ENCODE measurements around the gene PITPNB.

The PITPNB gene

GRCh38 chr22:27874764-27875163, 44.3 kb downstream of the PITPNB start:
- H3K4me3 ChIP-seq (ENCODE audit: low read depth, low read length): no peak overlapping the region
- TF ChIP-seq CTCF (IDR thresholded peaks at IDR 0.05; ENCODE audit: control insufficient read depth, extremely low read depth, insufficient read depth): no peak
- DNase-seq (ENCODE audit: low read depth): no peak

DNA sequence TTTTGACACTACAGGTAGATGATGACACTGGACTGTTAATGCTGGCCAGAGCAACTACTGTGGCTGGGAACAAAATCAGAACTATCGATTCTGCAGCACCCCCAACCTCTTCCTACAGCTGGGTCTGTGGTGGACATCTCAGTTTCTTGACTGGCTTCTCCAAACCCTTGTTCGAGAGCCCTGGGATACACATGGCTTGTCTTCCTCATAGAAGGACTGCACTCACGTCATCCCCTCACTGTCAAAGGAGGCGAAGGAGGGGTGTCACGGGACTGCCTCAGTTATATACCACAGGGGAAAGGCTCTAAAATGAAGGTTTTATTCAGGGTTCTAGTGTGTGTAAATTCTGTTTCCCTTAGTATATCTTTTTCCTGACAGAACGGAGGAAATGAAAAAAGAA, 44.9 kb downstream of the PITPNB start:
- DNase-seq (ENCODE audit: low read depth): no peak
- no peak for TF ChIP-seq CTCF (IDR thresholded peaks at IDR 0.05; ENCODE audit: control insufficient read depth, extremely low read depth, insufficient read depth)
- no peak overlapping the region for H3K4me3 ChIP-seq (ENCODE audit: low read depth, low read length)

DNA sequence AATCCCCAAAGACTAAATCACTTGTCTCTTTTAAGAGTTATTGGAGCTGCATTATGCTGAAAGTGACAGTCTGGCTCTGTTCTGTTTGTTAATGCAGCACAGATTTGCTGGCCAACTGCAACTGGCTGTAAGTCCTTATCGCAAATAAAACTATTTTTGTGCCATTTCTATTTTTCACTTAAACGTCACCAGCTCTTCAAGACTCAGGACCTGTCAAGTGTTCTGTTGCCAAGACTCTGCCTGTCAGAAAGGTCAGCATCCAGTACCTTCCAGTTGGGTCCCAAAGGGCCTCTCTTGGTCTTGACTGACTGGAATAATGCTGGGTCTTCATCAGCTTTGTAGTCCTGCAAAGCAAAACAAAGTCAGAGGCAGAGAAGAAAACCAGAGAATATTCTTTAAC, 45.6 kb downstream of the PITPNB start:
- no peak overlapping the region for H3K4me3 ChIP-seq (ENCODE audit: low read depth, low read length)
- no peak for DNase-seq (ENCODE audit: low read depth)
- no peak for TF ChIP-seq CTCF (IDR thresholded peaks at IDR 0.05; ENCODE audit: control insufficient read depth, extremely low read depth, insufficient read depth)

GRCh38 chr22:27872488-27872887, 46.6 kb downstream of the PITPNB start:
- no peak for DNase-seq (ENCODE audit: low read depth)
- no peak overlapping the region for H3K4me3 ChIP-seq (ENCODE audit: low read depth, low read length)
- TF ChIP-seq CTCF (IDR thresholded peaks at IDR 0.05; ENCODE audit: control insufficient read depth, extremely low read depth, insufficient read depth): no peak

DNA sequence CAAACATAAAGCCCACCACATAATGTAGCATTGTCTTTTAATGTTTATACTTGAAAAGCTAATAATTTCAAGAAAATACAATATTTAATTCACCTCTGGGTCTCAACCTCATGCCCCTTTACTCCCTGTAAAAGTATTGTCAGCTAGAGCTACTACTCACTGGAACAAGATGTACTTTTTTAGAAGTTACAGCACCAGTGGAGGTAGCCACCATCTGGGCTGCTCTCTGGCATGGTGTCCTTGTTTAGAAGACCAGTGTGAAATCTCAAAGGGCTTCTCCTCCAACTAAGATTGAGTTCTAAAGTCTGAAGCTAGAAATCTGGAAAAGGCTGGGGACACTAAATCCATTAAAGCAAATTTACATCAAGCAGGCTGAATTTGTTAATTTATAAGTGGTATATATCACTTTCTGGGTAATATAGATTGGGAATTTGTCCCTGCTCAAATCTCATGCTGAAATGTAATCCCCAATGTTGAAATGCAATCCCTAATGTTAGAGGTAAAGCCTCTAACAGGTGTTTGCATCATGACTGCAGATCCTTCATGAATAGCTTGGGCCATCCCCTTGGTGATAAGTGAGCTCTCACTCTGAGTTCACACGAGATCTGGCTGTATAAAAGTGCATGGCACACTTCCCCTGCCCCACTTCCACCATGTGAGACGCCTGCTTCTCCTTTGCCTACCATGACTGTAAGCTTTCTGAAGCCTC, 47.6 kb downstream of the PITPNB start:
- no peak overlapping the region for H3K4me3 ChIP-seq (ENCODE audit: low read depth, low read length)
- TF ChIP-seq CTCF (IDR thresholded peaks at IDR 0.05; ENCODE audit: control insufficient read depth, extremely low read depth, insufficient read depth): no peak
- no peak for DNase-seq (ENCODE audit: low read depth)

DNA sequence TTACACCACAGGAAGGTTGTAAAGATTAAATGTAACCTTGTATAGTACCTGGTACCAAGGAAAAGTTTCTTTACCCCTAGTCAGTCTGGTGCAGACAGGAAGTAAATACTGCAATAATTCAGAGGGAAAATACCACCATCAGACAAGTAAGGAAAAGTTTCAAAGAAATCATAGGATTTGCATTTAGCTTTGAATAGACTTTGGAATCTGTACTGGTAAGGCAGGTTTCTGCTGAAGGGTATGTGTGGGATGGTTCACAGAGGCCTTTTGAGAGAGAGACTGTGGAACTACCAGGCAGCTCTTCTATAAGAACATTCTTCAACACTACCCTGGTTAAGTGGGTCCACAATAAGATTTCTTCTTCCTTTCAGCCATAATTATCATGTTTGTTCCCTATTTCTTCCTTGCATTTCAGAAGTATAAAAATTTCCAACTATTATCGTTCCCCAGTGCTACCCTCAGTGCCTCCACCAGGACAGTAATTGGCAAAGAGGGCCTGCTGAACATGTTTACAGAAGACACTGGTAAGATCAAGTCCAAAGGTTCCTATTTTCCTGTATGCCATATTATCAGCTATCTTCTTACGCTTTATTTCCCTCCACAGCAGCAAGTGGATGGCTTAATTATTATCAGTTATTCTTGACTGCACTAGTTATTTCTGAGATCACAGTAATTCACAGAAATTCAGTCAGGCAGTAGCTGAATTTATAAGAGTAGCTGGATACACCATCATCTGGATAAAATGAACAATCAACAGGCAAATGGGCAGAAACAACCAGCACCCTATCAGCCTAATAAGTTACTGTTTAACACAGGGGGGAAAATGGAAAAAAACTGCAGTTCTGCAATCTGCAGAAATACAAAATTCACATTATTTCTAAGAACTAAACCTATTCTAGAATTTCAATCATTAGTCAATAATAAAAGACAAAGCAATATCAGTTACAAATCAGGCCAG, 48.5 kb downstream of the PITPNB start:
- H3K4me3 ChIP-seq (ENCODE audit: low read depth, low read length): no peak overlapping the region
- no peak for DNase-seq (ENCODE audit: low read depth)
- no peak for TF ChIP-seq CTCF (IDR thresholded peaks at IDR 0.05; ENCODE audit: control insufficient read depth, extremely low read depth, insufficient read depth)
